Dendritic cell treated with granulocyte-macrophage colony-stimulating factor and Interleukin-4, amounts not matched to agents 40 ng/mL and 50 ng/mL, for 4 days (primary cell): ENCODE measurements around the gene CAMKMT.

Source experiments
- H3K27ac Mint-ChIP-seq: one replicate; pipeline ENCODE4 v1.8.0; 2022; ENCODE audit warnings: mild to moderate bottlenecking, mixed read lengths
- H3K27me3 Mint-ChIP-seq: one replicate; pipeline ENCODE4 v1.8.0; 2022; ENCODE audit warnings: mild to moderate bottlenecking, mixed read lengths
- H3K36me3 Mint-ChIP-seq: one replicate; pipeline ENCODE4 v1.8.0; 2022; ENCODE audit warnings: low read depth, mixed read lengths
- H3K4me1 Mint-ChIP-seq: one replicate; pipeline ENCODE4 v1.8.0; 2022; ENCODE audit warnings: low read depth, mixed read lengths
- H3K4me3 Mint-ChIP-seq: one replicate; pipeline ENCODE4 v1.8.0; 2022; ENCODE audit warnings: mild to moderate bottlenecking, moderate library complexity, mixed read lengths
- H3K9me3 Mint-ChIP-seq: one replicate; pipeline ENCODE4 v1.8.0; 2022; ENCODE audit warnings: mixed read lengths
- intact Hi-C: fragments of 100-400 bp; cut with micrococcal nuclease; formaldehyde crosslinking; loops from one replicate; pipeline ENCODE4 v1.15.0; 2022

Gene CAMKMT

DNA sequence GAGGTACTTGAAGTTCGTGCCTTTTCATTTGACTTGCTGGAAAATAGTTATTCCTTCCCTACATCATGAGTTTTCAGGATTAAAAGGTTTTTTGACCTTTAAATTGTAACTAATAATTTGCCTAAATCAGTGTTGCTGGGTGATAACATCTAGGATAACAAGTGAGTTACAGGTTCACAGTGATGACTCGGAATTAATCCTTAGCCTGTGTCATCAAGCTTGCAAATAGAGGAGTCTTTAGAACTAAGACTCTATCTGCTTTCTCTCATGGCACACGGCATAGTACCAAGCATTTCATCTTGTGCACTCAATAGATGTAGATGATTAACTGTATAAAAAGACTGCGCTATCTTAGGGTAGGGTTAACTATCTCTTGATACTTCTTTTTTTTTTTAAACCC lies 79.5 kb downstream of the CAMKMT start:
- Mint-ChIP-seq H3K27me3 (no peaks in the 10 kb centered on the region), H3K4me3 (no peak overlapping the region), H3K9me3 (peaks cover 10% of the 10 kb centered on the region), H3K27ac (no peak overlapping the region), H3K4me1 (peaks cover 6% of the 10 kb centered on the region), H3K36me3 (peaks cover 18% of the 10 kb centered on the region)
- intact Hi-C loops = no loop called here

DNA sequence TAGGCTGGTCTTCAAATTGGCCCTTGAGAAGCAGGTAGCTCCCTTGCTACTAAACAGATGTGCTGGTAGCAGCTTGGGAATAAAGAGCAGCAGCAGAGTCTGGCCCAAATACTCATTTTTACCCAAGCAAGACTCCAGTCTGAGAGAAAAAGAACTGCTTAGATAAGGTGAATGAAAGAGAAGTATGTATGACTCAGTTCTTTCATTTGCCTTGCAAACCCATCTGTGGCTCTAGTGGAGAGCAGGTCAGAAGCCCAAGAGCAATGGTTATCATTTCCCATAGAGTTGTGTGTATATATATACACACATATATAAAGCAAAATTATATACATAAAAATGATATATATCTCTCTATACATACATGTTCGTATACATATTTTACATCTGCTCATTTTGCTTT lies 80.3 kb downstream of the CAMKMT start:
- Mint-ChIP-seq H3K4me1 (peaks cover 6% of the 10 kb centered on the region), H3K4me3 (no peak overlapping the region), H3K27me3 (no peaks in the 10 kb centered on the region), H3K36me3 (peaks cover 25% of the 10 kb centered on the region), H3K27ac (no peak overlapping the region), H3K9me3 (peaks cover 10% of the 10 kb centered on the region)
- intact Hi-C loops = no loop called here

DNA sequence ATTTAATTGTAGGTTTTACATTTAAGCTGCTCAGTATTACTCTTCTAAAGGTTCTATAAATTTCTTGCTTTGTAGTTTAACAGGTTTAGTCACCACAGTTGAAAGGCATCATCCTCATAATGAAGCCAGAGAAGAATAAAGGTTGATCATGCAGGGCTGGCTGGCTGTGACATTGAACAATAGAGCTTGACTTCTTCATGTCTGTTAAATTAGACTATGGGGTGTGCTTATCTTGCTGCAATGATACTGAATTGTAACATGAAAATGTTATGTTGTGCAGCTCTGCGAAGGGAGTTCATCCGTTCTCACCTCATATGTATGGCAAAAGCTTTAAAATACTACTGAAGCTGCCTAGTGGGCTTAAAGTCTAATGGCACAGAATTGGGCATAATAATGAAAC lies 81.8 kb downstream of the CAMKMT start:
- Mint-ChIP-seq H3K4me1 (peaks cover 6% of the 10 kb centered on the region), H3K36me3 (peaks cover 24% of the 10 kb centered on the region), H3K27ac (no peak overlapping the region), H3K9me3 (peaks cover 10% of the 10 kb centered on the region), H3K27me3 (no peaks in the 10 kb centered on the region), H3K4me3 (no peak overlapping the region)
- intact Hi-C loops = no loop called here

DNA sequence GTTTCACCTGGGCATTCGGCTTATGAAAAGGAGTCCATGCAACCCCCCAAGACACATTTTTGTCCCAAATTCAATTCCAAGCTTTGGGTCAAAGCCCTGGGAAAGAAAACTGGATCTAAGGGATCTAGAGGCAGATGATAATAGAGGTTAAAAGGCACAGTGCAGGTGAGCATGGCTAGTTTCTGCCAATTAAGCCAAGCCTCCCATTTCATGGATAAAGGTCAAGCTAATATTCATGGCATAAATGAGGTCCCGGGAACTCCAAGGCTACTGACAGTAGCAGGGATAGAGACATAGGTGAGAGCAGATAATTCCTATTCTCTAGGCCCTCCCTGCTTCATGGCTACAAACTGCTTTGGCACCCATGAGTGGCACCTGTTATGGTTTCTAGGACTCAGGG lies 83.1 kb downstream of the CAMKMT start:
- intact Hi-C loops = no loop called here
- no peak overlapping the region for H3K4me3 Mint-ChIP-seq

DNA sequence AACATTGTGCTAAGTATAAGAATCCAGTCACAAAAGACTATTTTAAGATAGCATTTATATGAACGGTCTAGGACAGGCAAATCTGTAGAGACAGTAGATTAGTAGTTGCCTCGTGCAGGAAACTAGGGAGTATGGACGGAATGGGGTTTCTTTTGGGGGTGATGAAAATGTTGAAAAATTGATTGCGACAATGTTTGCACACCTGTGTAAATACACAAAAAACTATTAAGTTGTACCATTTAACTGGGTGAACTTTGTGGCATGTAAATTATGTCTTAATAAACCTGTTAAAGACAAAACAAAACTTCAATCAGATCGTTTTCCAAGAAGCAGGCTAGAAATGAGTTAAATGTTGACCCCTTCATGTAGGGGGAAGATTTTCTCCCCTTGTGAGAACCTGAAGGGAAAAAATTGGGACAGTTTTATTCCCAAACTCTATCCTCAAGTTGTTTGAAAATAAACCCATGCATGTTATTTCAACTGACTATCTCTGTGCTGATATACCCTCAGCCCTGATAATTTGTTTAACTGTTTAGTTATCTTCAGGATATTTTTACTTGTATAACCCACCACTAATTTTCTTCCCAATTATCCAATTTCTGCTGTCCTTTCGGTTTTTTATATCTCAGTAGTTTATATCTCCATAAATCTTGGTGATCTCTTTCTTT lies 87.2 kb downstream of the CAMKMT start:
- Mint-ChIP-seq H3K27me3 (no peaks in the 10 kb centered on the region), H3K9me3 (peaks cover 10% of the 10 kb centered on the region), H3K27ac (no peak overlapping the region), H3K36me3 (peaks cover 14% of the 10 kb centered on the region), H3K4me1 (no peaks in the 10 kb centered on the region), H3K4me3 (no peak overlapping the region)
- intact Hi-C loops = no loop called here

More for the DNA sequence above, 83.1 kb downstream of the CAMKMT start:
- Mint-ChIP-seq H3K36me3 (peaks cover 14% of the 10 kb centered on the region), H3K4me1 (no peaks in the 10 kb centered on the region), H3K27ac (no peak overlapping the region), H3K27me3 (no peaks in the 10 kb centered on the region), H3K9me3 (peaks cover 10% of the 10 kb centered on the region)

DNA sequence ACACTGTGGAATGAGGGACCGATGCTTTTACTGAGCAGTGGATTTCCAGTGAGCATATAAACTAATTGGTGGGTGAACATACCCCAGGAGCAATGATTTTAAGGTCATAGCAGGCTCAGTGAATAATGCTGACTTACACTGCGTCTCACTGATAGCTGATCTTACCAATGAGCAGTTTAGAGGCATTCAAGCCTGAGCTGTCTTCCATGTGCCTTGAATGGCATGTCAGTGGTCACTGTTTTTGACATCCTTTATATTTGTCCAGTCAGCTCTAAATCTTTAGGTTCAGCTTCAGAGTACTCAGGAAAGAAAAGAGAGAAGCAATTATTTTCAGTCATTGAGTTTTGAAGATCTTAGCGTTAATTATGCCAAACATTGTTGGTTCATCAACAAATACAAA lies 88.3 kb downstream of the CAMKMT start:
- no peak overlapping the region for H3K27ac Mint-ChIP-seq
- no peaks in the 10 kb centered on the region for H3K27me3 Mint-ChIP-seq
- intact Hi-C loops = no loop called here
- H3K36me3 Mint-ChIP-seq = peaks cover 14% of the 10 kb centered on the region
- H3K4me1 Mint-ChIP-seq = no peaks in the 10 kb centered on the region
- H3K4me3 Mint-ChIP-seq = no peak overlapping the region
- H3K9me3 Mint-ChIP-seq = peaks cover 8% of the 10 kb centered on the region

DNA sequence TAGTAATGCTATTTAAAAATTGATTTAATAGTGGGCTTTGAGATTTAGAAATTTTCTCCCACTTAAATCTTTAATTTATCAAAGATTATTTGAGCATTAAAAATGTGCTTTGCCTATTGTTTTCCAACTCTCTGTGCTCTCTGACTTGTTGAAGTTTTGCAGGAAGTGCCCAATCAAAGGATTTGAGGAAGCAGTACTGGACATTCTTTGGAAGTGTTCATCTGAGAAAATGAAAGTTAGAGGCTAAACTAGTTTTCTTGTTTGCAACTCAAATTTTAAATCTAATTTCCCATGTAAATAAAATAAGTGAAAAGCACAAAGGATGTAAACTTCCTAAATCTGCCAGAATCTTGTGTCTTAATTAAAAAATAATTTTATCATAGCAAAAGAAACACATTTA lies 89.1 kb downstream of the CAMKMT start:
- H3K9me3 Mint-ChIP-seq = peaks cover under 1% of the 10 kb centered on the region
- H3K4me3 Mint-ChIP-seq = no peak overlapping the region
- peaks cover 9% of the 10 kb centered on the region for H3K36me3 Mint-ChIP-seq
- no peaks in the 10 kb centered on the region for H3K27me3 Mint-ChIP-seq
- H3K4me1 Mint-ChIP-seq = no peaks in the 10 kb centered on the region
- intact Hi-C loops = no loop called here
- H3K27ac Mint-ChIP-seq = no peak overlapping the region

DNA sequence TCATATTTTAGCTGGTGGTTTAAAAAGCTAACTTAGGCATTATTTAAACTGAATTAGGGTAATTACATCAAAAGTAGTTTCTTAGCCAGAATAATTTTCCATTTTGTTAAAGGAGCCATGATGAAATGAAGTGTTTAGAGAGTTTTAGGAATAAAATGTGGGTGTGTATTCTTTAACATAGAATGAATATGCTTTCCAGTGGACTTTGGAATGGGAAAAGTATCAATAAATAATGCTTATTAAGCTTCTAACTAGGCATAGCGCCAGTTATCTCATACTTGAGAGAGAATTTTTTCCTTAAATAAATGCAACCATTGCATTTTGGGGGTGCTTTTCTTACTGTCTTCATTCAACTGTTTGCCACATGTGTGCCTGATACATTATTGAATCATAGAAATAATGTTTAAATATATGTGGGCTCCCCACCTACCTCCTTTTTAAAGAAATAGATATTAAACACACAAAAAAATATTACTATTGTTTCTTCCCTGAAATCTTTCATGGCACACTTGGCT lies 90.4 kb downstream of the CAMKMT start:
- no peak overlapping the region for H3K27ac Mint-ChIP-seq
- no peaks in the 10 kb centered on the region for H3K27me3 Mint-ChIP-seq
- intact Hi-C loops = no loop called here
- no peak overlapping the region for H3K4me3 Mint-ChIP-seq
- no peaks in the 10 kb centered on the region for H3K9me3 Mint-ChIP-seq
- H3K4me1 Mint-ChIP-seq = no peaks in the 10 kb centered on the region
- no peaks in the 10 kb centered on the region for H3K36me3 Mint-ChIP-seq

DNA sequence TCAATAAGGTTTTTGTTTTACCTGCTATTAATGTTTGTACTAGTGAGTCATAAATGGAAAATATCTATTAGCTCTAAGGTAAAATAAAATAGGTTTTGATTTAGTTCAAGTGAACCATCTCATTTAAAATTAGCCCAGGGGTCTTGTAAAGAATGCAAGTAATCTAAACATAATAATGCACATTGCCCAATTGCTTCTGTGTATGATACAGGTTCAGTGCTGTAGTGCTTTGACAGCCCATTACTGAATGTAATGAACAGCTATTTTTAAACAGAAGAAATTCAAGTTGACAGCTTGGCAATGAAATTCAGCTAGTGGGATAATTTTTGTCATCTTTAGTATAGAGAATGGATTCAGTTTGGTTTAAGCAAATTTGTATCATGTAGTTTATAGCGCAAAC lies 91.5 kb downstream of the CAMKMT start:
- H3K4me3 Mint-ChIP-seq = no peak overlapping the region
- H3K27ac Mint-ChIP-seq = no peak overlapping the region
- no peaks in the 10 kb centered on the region for H3K36me3 Mint-ChIP-seq
- intact Hi-C loops = no loop called here
- H3K4me1 Mint-ChIP-seq = no peaks in the 10 kb centered on the region
- no peaks in the 10 kb centered on the region for H3K9me3 Mint-ChIP-seq
- H3K27me3 Mint-ChIP-seq = no peaks in the 10 kb centered on the region

DNA sequence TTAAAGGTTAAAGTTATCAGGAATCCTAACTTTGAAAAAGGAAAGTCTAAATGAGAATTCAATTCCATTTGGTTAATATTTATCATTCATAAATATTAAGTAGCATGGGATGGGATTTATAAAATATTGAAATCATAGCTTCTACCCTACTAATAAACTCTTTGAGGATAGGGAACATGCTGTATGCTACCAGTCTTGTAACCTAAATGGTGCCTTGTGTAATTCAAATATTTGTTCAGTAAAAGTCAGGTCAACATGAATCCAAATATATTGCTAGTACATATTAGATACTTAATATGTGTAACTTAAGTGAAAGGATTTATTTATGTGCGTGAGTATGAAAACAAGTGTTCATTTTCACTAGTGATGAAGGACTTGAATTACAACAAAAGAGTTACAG lies 94.1 kb downstream of the CAMKMT start:
- no peaks in the 10 kb centered on the region for H3K4me1 Mint-ChIP-seq
- no peaks in the 10 kb centered on the region for H3K27me3 Mint-ChIP-seq
- H3K4me3 Mint-ChIP-seq = no peak overlapping the region
- no peak overlapping the region for H3K27ac Mint-ChIP-seq
- no peaks in the 10 kb centered on the region for H3K9me3 Mint-ChIP-seq
- no peaks in the 10 kb centered on the region for H3K36me3 Mint-ChIP-seq
- intact Hi-C loops = no loop called here

DNA sequence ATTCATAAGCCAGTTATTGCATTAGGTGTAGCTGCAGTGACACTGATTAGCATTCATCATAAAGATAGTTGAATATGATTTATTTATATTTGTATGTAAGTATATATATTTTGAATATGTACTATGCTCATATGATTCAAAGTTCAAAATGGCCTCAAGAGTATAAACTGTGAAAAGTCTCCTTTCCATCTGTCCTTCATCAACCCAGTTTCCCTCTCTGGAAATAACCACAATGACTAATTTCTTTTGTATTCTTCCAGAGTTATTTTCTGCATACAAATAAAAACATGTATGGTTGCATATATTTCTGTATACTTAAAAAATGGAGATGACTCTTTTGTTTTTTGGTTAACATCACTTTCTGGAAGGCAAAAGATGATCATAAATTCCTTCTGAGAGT lies 95.2 kb downstream of the CAMKMT start:
- no peaks in the 10 kb centered on the region for H3K4me1 Mint-ChIP-seq
- H3K36me3 Mint-ChIP-seq = no peaks in the 10 kb centered on the region
- intact Hi-C loops = no loop called here
- no peak overlapping the region for H3K27ac Mint-ChIP-seq
- H3K27me3 Mint-ChIP-seq = no peaks in the 10 kb centered on the region
- no peaks in the 10 kb centered on the region for H3K9me3 Mint-ChIP-seq
- no peak overlapping the region for H3K4me3 Mint-ChIP-seq

DNA sequence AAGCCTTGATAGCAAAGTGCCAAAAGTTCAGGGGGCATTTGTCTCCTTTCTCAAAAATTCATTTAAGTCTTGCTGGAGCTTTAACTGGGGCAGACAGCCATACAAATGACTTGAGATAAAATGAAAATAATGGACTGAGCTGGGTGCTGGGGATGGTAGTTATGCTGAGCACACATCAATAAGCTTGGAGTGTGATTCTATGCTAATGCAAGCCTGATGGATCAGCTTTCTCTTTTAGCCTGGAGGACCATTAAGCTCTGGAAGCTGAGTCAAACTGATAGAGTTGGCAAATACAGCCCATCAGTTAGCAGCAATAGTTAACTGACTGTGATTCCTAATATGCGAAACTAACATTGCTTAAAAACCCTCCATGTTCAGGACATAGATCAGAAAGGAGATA lies 98.0 kb downstream of the CAMKMT start:
- intact Hi-C loops = no loop called here
- H3K4me1 Mint-ChIP-seq = no peaks in the 10 kb centered on the region
- no peak overlapping the region for H3K27ac Mint-ChIP-seq
- no peaks in the 10 kb centered on the region for H3K36me3 Mint-ChIP-seq
- peaks cover 17% of the 10 kb centered on the region for H3K9me3 Mint-ChIP-seq
- no peak overlapping the region for H3K4me3 Mint-ChIP-seq
- H3K27me3 Mint-ChIP-seq = no peaks in the 10 kb centered on the region

DNA sequence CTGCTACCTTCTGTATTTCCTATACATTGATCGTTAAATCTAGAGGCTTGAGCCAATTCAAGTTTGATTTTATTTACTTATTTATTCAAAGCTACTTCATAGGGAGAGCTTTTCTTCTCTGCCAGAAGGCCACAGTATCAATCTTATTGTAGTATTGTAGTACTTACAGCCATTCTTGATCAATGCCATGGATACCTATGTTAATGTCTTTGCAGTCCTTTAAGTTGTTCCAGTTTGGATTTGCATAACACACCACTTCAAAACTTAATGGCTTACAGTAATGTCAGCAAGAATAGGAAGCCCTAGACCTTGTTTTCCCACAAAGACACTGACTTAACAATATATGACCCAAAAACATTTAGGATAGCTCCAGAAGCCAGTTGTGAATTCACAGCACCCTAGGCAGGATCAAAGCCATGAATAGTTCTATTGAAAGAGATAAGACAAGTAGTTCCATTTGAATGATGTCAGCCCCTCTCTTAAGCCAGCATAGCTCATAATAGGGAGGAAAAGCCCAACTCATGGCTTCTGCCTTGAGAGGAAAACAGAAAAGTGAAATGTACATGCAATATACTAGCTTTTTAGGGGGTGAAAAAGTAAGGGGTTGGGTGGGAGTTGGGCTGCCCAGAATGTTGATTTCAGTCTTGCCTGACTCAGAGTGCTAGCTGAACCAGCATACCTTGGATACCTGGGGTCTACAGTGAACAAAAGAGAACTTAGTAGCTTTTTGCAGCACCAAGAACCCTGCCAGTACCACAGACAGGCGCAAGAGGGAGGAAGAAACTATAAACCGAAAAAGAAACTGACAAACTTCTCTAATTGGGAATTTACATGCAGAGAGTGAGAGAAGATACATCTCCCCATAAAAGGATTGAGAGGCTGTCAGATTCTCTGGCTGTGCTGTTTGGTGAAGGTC lies 101.4 kb downstream of the CAMKMT start:
- H3K9me3 Mint-ChIP-seq = peaks cover 18% of the 10 kb centered on the region
- no peak overlapping the region for H3K27ac Mint-ChIP-seq
- no peak overlapping the region for H3K4me3 Mint-ChIP-seq
- no peaks in the 10 kb centered on the region for H3K36me3 Mint-ChIP-seq
- H3K4me1 Mint-ChIP-seq = no peaks in the 10 kb centered on the region
- intact Hi-C loops = no loop called here
- H3K27me3 Mint-ChIP-seq = no peaks in the 10 kb centered on the region

DNA sequence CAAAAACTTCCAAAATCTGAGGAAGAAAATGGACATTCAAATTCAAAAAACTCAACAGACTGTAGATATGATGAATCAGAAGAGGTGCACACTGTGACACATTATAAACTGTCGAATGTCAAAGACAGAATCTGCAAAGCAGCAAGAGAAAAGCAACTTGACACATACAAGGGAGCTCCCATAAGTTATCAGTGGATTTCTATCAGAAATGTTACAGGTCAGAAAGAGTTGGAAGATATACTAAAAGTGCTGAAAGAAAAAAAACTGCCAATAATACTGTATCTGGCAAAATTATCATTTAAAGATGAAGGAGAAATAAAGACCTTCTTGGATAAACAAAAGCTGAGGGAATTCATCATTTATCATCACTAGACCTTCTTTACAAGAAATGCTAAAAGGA lies 102.7 kb downstream of the CAMKMT start:
- no peak overlapping the region for H3K27ac Mint-ChIP-seq

More for the DNA sequence above, 102.7 kb downstream of the CAMKMT start:
- Mint-ChIP-seq H3K27me3 (no peaks in the 10 kb centered on the region), H3K4me3 (no peak overlapping the region), H3K4me1 (no peaks in the 10 kb centered on the region), H3K36me3 (no peaks in the 10 kb centered on the region), H3K9me3 (peaks cover 18% of the 10 kb centered on the region)
- intact Hi-C loops = no loop called here
